Measurements from ENCODE around the gene SMAD9.

- no peak for TF ChIP-seq CTCF (conservative IDR thresholded peaks at IDR 0.05 in 1 of 2, IDR thresholded peaks at IDR 0.05 in 1 of 2; ENCODE audit: low read depth in 1 of 2, low read length in 2 of 2)
- TF ChIP-seq EZH2 (IDR thresholded peaks at IDR 0.05; ENCODE audit: low read length, missing control alignments) = no peak
These were observed 124.6 kb downstream of the SMAD9 start for GRCh38 chr13:36795463-36795862.
